HG02885 (cell line): ENCODE measurements around the gene STIL.
"Not testable (repeated sequence)": the region's sequence is repeated elsewhere in the genome, so short reads cannot be mapped to it uniquely, and the experiment has no call there.

ENCODE experiments used
- ATAC-seq: cut with Tn5 transposase; IDR thresholded peaks from one replicate; pipeline ENCODE4 v1.9.1; 2021; ENCODE audit warnings: mild to moderate bottlenecking; ENCODE audit not compliant: unreplicated experiment, poor library complexity

Gene STIL

GRCh38 chr1:47324682-47325081 lies 10.7 kb upstream of the STIL start:
- no peak for ATAC-seq

GRCh38 chr1:47323599-47324031 lies 9.7 kb upstream of the STIL start:
- no peak for ATAC-seq

- ATAC-seq, result not testable (repeated sequence)
Measured at GRCh38 chr1:47319968-47320367, 6.0 kb upstream of the STIL start.

- no peak for ATAC-seq
Measured at GRCh38 chr1:47317841-47318240, 3.9 kb upstream of the STIL start.

DNA sequence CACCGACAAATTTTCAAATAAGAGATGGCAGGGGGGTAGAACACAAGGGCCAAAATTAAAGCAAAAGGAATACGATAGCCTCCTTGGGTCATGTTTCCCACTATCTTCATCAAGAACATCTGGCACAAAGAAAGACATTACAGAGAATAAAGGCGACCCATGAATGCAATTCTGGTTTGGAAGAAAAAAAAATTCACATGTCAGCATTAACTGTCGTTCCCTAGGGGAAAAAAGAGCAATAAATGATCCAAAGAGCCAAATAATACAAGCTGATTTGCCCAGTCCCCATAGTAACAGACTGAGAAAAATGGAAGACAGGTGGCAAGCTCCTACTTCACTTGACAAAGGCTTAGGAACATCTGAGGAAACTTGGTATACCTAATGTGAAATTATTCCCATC lies 4.5 kb downstream of the STIL start:
- no peak for ATAC-seq

DNA sequence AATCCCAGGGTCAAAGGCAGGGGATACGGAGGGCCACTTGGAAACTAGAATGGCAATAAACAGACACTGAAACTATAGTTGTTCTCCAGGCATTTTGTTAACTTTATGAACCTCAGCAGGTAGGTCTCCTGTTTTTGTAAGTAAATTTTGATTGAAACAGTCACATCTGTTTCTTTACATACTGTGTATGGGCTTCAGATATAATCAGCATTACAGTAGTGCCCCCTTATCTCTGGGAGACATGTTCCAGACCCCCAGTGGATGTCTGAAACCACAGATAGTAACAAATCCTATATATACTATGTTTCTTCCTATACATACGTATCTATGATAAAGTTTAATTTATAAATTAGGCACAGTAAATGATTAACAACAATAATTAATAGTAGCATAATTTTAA lies 11.5 kb downstream of the STIL start:
- no peak for ATAC-seq

GRCh38 chr1:47298025-47298699 lies 15.8 kb downstream of the STIL start:
- ATAC-seq, result no peak

GRCh38 chr1:47295579-47295978 lies 18.4 kb downstream of the STIL start:
- no peak for ATAC-seq

GRCh38 chr1:47294863-47295262 lies 19.1 kb downstream of the STIL start:
- not testable (repeated sequence) for ATAC-seq

DNA sequence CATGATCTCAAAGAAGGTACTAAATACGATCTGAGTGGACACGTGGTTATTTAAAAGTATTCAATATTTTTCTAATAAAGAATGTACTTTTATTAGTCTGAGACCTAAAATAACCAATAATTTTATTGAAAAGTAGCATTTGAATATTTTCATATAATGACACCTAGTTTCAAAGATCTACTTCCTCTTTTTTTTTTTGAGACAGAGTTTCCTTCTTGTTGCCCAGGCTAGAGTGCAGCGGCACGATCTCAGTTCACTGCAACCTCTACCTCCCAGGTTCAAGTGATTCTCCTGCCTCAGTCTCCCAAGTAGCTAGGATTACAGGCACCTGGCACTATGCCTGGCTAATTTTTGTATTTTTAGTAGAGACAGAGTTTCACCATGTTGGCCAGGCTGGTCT lies 25.8 kb downstream of the STIL start:
- not testable (repeated sequence) for ATAC-seq

DNA sequence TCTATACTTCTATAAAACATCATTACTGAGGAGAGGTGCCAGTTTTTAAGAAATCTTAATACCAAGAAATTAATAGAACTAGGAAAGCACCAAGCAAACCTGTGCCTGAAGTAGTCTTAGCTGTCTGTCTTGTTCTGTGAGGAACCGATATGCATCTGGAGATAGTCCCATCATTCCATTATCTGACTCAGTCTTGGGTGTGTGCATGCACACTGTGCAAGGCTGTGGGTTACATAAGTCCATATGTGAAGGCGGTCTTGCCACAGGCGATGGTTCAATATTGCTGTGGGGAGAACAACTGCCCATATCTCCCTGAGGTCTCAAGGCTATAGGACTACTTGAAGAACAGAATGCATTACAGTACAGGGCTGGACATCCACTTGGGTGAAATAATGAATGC lies 33.8 kb downstream of the STIL start:
- no peak for ATAC-seq

- no peak for ATAC-seq
Measured at GRCh38 chr1:47276850-47277249, 37.1 kb downstream of the STIL start.

- not testable (repeated sequence) for ATAC-seq
Measured at GRCh38 chr1:47275811-47276210, 38.1 kb downstream of the STIL start.

DNA sequence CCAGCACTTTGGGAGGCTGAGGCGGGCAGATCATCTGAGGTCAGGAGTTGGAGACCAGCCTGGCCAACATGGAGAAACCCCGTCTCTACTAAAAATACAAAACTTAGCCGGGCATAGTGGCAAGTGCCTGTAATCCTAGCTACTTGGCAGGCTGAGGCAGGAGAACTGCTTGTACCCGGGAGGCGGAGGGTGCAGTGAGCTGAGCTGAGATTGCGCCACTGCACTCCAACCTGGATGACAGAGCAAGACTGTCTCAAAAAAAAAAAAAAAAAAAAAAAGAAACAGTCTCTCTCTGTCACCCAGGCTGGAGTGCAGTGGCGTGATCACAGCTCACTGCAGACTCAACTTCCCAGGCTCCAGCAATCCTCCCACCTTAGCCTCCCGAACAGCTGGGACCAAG lies 48.4 kb downstream of the STIL start:
- not testable (repeated sequence) for ATAC-seq

- no peak for ATAC-seq
Measured at GRCh38 chr1:47262787-47263413, 51.0 kb downstream of the STIL start.

GRCh38 chr1:47257224-47257623 lies 56.7 kb downstream of the STIL start:
- no peak for ATAC-seq

GRCh38 chr1:47252795-47253194 lies 61.2 kb downstream of the STIL start:
- ATAC-seq, result no peak

- no peak for ATAC-seq
Measured at GRCh38 chr1:47252369-47252768, 61.6 kb downstream of the STIL start.

DNA sequence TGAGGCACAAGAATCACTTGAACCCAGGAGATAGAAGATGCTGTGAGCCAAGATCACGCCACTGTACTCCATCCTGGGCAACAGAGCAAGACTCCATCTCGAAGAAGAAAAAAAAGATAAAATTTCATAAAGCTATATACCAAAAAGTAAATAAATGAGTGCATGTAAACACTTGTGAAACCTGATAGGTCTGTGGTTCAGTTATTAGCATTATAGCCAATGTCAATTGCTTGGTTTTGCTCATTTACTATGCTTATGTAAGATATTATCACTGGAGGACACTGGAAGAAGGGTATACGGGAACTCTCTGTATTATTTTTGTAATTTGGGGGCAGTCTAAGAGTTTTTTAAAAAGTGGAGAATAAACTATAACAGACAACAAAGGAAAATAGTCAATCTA lies 64.2 kb downstream of the STIL start:
- no peak for ATAC-seq

DNA sequence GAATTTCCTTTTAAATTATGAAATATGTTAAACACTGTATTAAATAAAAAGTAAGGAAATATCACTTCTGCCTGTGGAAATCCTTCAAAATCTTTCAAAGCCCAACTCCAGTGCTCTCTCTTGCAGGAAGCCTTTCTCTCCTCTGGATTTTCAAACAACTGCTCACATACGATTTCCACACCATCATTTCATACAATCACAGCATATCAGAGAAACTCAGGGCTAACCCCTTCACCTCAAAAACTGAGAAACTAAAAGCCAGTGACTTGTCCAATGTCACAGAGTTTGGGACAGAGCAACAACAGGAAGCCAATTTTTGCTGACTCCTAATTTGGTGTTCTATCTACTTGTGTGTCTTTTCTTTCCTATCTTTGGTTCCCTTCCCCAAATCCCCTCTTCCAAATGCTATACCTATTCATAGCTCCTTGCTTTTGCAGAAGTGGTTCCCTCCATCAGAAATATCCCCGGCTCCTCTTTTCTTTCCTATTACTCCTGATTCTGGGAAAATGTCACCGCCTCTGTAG lies 69.5 kb downstream of the STIL start:
- no peak for ATAC-seq

- no peak for ATAC-seq
Measured at GRCh38 chr1:47243910-47244309, 70.0 kb downstream of the STIL start.
